Kidney epithelial cell (primary cell): ENCODE results near the gene SLC31A2. TPM values are rescaled to one million over a fixed set of nuclear protein-coding genes. Genes with fewer than 3 reads are reported as not detected.

Experiments used
- DNase-seq: peaks from one replicate; pipeline ENCODE4 v3.0.0-alpha.2; 2010; ENCODE audit warnings: low read depth
- H3K27me3 ChIP-seq: 2 replicates; pipeline ENCODE4 v1.6.0; 2011; ENCODE audit warnings: low read length; ENCODE audit not compliant: control insufficient read depth, insufficient read depth
- H3K36me3 ChIP-seq: 2 replicates; pipeline ENCODE4 v1.5.1; 2011; ENCODE audit warnings: low read length; ENCODE audit not compliant: control insufficient read depth, insufficient read depth
- H3K4me3 ChIP-seq: 2 replicates; pipeline ENCODE4 v1.5.1; 2011; ENCODE audit warnings: low read depth, mild to moderate bottlenecking, control low read depth, low read length
- CTCF ChIP-seq: IDR thresholded peaks from 2 replicates; pipeline ENCODE4 v1.5.1; 2011; ENCODE audit warnings: mild to moderate bottlenecking, moderate library complexity, low read length, control low read depth, inconsistent platforms; ENCODE audit not compliant: insufficient read depth, poor library complexity, severe bottlenecking
- total RNA-seq: library from RNA; depleted of rRNA; stranded (reverse); fragments of >200 nt; gene quantifications from 2 replicates; pipeline ENCODE4 v1.2.3, GENCODE V29; 2015

SLC31A2 gene
- total RNA-seq, 1 donor from 2014 or later: 8.6 TPM

- Histone ChIP-seq H3K36me3 (peaks cover 4% of the 10 kb centered on the region), H3K4me3 (no peak overlapping the region), H3K27me3 (no peaks in the 10 kb centered on the region)
- DNase-seq: no peak
- no peak for TF ChIP-seq CTCF
These were observed 15.2 kb downstream of the SLC31A2 start for GRCh38 chr9:113166039-113166438.

DNA sequence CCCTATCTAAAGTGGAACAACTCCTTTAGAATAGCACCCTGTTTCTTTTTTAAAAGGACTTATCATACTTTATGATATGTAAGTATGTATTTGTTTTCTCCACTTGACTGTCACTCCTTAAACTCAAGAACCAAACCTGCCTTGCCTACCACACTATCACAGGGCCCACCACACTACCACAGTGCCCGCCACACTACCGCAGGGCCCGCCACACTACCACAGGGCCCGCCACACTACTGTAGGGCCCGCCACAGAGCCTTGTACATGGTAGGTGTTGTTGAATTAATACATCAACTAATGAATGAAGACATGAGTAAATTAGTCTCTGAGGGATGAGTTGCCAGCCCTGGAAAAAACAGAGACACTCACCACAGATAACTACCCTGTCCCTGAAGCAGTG is 18.0 kb downstream of the SLC31A2 start:
- H3K4me3 ChIP-seq: no peak overlapping the region
- peaks cover 2% of the 10 kb centered on the region for H3K36me3 ChIP-seq
- no peaks in the 10 kb centered on the region for H3K27me3 ChIP-seq
- no peak for DNase-seq
- TF ChIP-seq CTCF: no peak

DNA sequence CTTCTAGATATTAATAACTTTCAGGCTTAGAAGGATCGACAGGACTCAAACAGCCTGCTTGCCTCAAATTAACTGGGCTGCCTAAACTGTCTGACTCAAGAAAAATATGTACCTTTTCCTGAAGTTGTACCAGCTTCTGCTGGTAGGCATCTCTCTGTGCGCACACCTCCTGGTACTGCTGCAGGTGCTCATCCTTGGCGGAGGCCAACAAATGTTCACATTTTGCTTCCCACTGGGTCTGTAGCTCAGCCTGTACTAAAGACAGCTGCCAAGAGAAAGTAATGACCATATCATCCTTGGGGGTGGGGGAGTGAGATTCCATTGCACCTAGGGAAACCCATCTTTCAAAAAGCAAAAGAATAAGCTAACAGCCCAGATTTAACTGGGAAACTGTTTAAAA is 22.5 kb downstream of the SLC31A2 start:
- no peak for DNase-seq
- H3K27me3 ChIP-seq: no peaks in the 10 kb centered on the region
- H3K36me3 ChIP-seq: peaks cover 4% of the 10 kb centered on the region
- no peak overlapping the region for H3K4me3 ChIP-seq
- TF ChIP-seq CTCF: no peak

DNA sequence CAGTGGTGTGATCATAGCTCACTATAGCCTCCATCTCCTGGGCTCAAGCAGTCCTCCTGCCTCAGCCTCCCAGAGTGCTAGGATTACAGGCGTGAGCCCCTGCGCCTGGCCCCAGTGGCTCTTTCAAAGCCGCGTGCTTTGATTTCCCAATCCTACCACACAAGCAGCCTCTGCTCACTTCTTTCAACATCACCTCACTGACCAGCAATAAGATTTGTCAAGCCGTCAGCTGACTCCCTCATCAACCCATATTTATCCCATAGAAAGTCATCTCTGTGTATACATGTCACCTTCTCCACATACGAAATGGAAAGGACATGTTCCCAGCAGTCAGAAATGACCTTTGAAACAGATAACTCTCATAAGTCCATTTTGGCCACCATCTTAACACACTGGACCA is 26.0 kb downstream of the SLC31A2 start:
- Histone ChIP-seq H3K27me3 (no peaks in the 10 kb centered on the region), H3K36me3 (peaks cover 2% of the 10 kb centered on the region), H3K4me3 (no peak overlapping the region)
- TF ChIP-seq CTCF: no peak
- DNase-seq: no peak

- no peak overlapping the region for H3K4me3 ChIP-seq
- no peaks in the 10 kb centered on the region for H3K27me3 ChIP-seq
- no peak for TF ChIP-seq CTCF
- peaks cover 2% of the 10 kb centered on the region for H3K36me3 ChIP-seq
- DNase-seq: no peak
These were observed 26.4 kb downstream of the SLC31A2 start for GRCh38 chr9:113177251-113177650.

GRCh38 chr9:113178087-113178486 is 27.3 kb downstream of the SLC31A2 start:
- DNase-seq: no peak
- no peak overlapping the region for H3K4me3 ChIP-seq
- TF ChIP-seq CTCF: no peak
- no peaks in the 10 kb centered on the region for H3K27me3 ChIP-seq
- peaks cover 2% of the 10 kb centered on the region for H3K36me3 ChIP-seq
